WI38 (cell line): Measurements from ENCODE around the gene IMMP2L.

ENCODE experiments used
- H3K4me3 ChIP-seq: 2 replicates; pipeline ENCODE4 v1.5.1; 2011; ENCODE audit warnings: low read depth, mild to moderate bottlenecking, control low read depth, low read length
- TF ChIP-seq, protein P1 (sequence below): IDR thresholded peaks from 2 replicates; pipeline ENCODE4 v1.5.1; 2012; ENCODE audit warnings: low read depth, mild to moderate bottlenecking, control low read depth, low read length

The IMMP2L gene

DNA sequence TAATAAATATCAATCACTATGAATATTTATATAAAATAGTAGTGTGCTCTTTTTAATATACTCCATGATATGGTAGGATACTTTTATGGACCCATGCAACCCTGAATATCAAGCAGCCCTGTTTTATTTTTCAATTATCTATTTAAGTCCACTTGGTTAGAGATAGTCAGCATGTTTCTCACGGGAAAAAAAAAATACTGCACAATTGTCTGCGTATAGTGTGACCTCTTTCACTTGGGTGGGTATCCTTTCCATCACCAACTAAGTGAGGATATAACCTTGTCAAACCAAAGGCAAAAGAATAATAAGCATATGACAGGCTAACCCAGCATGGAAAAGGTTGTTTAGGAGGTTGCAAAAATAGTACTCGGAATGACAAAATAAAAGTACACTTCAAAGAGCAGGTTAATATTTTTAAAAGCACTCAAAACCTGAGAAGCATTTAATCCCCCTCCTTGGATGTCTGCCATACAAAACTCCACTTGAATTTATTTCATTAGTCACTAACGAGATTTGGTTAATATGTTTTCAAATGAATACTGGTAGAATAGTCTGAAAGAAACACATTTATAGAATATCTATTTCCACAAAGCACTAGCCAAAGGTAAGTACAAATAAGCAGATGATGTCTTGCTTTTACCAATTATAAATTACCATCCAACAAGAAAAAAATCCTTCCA, 76.5 kb downstream of the IMMP2L start:
- H3K4me3 ChIP-seq = no peak overlapping the region
- TF ChIP-seq, protein P1, sequence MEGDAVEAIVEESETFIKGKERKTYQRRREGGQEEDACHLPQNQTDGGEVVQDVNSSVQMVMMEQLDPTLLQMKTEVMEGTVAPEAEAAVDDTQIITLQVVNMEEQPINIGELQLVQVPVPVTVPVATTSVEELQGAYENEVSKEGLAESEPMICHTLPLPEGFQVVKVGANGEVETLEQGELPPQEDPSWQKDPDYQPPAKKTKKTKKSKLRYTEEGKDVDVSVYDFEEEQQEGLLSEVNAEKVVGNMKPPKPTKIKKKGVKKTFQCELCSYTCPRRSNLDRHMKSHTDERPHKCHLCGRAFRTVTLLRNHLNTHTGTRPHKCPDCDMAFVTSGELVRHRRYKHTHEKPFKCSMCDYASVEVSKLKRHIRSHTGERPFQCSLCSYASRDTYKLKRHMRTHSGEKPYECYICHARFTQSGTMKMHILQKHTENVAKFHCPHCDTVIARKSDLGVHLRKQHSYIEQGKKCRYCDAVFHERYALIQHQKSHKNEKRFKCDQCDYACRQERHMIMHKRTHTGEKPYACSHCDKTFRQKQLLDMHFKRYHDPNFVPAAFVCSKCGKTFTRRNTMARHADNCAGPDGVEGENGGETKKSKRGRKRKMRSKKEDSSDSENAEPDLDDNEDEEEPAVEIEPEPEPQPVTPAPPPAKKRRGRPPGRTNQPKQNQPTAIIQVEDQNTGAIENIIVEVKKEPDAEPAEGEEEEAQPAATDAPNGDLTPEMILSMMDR = no peak

DNA sequence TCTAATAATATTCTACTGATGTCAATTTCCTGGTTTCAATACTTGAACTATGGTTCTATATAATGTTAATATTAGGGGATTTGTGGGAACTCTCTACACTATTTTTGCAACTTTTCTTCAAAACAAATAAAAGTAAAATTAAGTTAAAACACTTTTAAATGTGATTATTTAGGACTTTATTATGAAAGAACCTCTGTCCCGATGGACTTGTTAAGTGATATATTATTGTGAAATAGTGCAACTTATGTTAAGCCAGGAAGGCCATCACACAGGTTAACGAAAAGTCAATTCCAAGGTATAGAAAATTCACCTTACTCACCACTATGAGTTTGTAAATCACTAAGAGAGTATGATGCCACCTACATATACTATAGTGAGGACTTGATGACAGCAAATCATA, 79.2 kb downstream of the IMMP2L start:
- no peak overlapping the region for H3K4me3 ChIP-seq
- TF ChIP-seq, protein P1 = no peak

DNA sequence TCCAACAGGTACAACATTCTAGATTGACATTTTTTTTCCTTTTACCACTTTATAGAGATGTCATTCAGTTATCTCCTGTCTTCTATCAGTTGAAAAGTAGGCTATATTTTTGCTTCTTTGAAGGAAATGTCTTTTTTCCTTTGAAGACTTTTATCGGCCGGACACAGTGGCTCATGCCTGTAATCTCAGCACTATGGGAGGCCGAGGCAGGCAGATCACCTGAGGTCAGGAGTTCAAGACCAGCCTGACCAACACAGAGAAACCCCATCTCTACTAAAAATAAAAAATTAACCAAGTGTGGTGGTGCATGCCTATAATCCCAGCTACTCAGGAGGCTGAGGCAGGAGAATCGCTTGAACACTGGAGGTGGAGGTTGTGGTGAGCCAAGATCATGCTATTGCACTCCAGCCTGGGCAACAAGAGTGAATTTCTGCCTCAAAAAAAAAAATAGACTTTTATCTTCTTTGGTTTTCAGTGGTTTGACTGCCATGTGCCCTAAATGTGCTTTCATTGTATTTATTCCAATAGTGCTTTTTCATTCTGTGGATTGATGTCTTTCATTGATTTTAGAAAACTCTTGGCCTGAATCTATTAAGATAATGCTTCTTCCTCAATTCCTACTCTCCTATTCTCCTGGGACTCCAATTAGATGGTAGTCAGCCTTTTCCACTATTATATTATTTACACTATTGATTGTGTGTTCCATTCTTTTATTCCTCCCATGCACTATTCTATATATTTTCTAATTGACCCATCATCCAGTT, 84.6 kb downstream of the IMMP2L start:
- TF ChIP-seq, protein P1 = no peak
- H3K4me3 ChIP-seq = no peak overlapping the region

DNA sequence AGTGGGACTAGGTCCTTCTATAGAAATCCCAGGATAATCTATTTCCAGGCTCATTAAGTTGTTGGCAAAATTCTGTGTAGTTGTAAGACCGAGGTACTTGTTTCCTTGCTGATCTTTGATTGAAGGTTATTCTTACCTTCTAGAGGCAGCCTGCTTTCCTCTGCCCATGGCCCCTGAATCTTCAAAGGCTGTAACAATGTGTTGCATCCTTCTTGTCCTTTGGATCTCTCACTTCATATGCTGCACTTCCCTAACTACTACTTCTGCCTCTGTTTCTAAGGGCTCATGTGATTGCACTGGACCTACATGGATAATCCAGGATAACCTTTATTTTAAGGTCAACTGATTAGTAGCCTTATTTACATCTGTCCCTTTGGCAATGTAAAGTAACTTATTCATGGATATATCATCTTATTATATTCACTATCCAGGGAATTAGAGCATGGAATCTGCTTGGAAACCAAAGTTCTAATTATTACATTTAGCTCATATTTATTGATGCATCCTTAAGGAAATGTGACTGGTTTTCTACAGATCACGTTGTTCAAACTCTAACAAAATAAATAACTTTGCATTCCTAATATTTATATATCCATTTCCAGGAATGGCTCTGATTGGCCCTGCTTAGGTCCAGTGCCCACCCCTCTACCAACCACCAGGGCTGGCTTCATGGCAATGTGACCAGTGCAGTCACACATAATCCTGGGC, 85.6 kb downstream of the IMMP2L start:
- TF ChIP-seq, protein P1 = no peak
- H3K4me3 ChIP-seq = no peak overlapping the region

DNA sequence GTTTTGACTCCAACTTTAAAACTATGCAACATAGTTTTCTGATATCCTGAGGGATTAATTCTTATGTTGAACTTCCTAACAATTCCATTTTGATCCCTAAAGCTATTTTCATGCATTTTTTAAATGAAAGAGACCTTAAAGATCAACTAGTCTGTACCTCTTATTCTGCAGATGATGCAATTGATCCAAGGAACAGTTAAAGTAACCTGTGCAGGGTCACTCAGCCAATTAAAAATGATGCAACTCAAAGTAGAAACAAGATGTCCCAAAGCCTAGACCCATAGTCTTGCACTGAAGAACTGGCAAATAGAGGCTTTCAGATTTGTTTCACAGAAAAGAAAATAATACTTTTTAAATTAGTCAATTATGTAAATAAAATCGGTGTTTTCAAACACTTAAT, 86.3 kb downstream of the IMMP2L start:
- H3K4me3 ChIP-seq = no peak overlapping the region

DNA sequence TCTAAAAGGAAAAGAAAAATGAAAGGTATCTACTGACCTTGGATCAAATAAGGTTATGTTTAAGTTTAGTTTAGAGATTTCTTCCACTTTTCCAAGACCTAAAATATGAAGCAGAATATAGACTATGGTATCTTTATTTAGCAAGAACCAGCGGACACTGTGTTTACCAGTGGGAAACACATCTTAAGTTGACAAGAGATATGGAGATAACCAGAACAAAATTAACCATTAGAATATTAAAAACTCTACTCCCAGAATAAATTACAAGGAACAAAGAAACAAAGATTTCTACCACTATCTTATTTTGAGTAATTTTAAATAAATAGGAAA, 86.9 kb downstream of the IMMP2L start:
- TF ChIP-seq, protein P1 = no peak
- H3K4me3 ChIP-seq = no peak overlapping the region

More for the DNA sequence above, 86.3 kb downstream of the IMMP2L start:
- TF ChIP-seq, protein P1 = no peak
